Gastrocnemius medialis (tissue), 4 donors: ENCODE results near the gene MTMR1.

Experiments
- CTCF ChIP-seq, 5 experiments: fragments of 450-650 bp in 3 of 5; fragments of 200-600 bp in 2 of 5; sonication (generic) in 2 of 5; IDR thresholded peaks in 4 of 5; conservative IDR thresholded peaks in 1 of 5; 1 replicate in 4 of 5; 2 replicates in 1 of 5; pipeline ENCODE4 v1.5.1; 2016 to 2019; ENCODE audit warnings: antibody characterized with exemption in 5 of 5, mild to moderate bottlenecking in 3 of 5, moderate library complexity in 3 of 5
- POLR2A ChIP-seq, 2 donors: fragments of 450-650 bp; IDR thresholded peaks; one replicate each; pipeline ENCODE4 v1.6.1; 2017; ENCODE audit warnings: antibody characterized with exemption in 2 of 2, mild to moderate bottlenecking in 2 of 2, moderate library complexity in 2 of 2

- TF ChIP-seq CTCF (IDR thresholded peaks at IDR 0.05 in 4 of 5, conservative IDR thresholded peaks at IDR 0.05 in 1 of 5), result no peak
- no peak for TF ChIP-seq POLR2A (IDR thresholded peaks at IDR 0.05)
Measured at GRCh38 chrX:150759568-150760416, 66.6 kb downstream of the MTMR1 start.
